Retinal pigment epithelial cell (primary cell): ENCODE measurements around the gene MIPOL1.

Experiments
- DNase-seq: peaks from one replicate; pipeline ENCODE4 v3.0.0-alpha.2; 2010; ENCODE audit warnings: low read depth
- H3K4me3 ChIP-seq: 2 replicates; pipeline ENCODE4 v1.5.1; 2011; ENCODE audit warnings: mild to moderate bottlenecking, low read length, control low read depth, moderate library complexity
- TF ChIP-seq, protein P1 (sequence below): conservative IDR thresholded peaks from 2 replicates; pipeline ENCODE4 v1.5.1; 2011; ENCODE audit warnings: low read depth, low read length, control low read depth, inconsistent platforms

MIPOL1 gene

DNA sequence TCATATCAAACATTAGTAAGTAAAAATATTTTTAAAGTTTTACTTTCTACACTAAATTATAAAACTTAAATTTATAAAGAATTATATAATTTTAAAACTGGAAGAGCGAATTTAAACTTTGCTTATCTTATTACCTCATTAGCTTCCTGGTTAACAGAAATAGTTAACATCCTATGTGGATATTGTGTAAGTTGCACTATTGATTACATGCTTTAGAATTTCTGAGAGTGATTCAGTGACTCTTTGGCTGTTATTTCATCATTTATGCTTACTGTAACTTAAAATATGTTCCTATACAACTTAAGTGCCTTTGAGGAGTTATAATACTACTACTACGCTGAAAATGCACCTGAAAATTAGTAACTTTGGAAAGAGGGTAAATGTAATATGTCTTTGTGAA, 295.9 kb downstream of the MIPOL1 start:
- no peak for DNase-seq
- no peak overlapping the region for H3K4me3 ChIP-seq
- TF ChIP-seq, protein P1, sequence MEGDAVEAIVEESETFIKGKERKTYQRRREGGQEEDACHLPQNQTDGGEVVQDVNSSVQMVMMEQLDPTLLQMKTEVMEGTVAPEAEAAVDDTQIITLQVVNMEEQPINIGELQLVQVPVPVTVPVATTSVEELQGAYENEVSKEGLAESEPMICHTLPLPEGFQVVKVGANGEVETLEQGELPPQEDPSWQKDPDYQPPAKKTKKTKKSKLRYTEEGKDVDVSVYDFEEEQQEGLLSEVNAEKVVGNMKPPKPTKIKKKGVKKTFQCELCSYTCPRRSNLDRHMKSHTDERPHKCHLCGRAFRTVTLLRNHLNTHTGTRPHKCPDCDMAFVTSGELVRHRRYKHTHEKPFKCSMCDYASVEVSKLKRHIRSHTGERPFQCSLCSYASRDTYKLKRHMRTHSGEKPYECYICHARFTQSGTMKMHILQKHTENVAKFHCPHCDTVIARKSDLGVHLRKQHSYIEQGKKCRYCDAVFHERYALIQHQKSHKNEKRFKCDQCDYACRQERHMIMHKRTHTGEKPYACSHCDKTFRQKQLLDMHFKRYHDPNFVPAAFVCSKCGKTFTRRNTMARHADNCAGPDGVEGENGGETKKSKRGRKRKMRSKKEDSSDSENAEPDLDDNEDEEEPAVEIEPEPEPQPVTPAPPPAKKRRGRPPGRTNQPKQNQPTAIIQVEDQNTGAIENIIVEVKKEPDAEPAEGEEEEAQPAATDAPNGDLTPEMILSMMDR = no peak

DNA sequence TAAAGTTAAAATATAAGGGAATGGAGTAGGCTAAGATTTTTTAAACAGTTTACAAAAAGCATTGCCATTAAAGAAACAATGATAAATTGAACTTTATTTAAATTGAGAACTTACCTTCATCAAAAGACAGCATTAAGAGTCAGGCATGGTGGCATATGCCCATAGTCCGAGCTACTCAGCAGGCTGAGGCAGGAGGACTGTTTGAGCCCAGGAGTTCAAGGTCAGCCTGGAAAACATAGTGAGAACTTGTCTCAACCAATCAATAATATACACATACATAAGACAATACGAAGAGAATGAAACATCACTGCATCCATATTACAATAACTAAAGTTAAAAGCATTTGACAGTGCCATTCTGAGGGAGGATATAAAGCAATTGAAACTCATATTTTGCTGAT, 299.7 kb downstream of the MIPOL1 start:
- TF ChIP-seq, protein P1 = no peak
- H3K4me3 ChIP-seq = no peak overlapping the region
- DNase-seq = no peak

DNA sequence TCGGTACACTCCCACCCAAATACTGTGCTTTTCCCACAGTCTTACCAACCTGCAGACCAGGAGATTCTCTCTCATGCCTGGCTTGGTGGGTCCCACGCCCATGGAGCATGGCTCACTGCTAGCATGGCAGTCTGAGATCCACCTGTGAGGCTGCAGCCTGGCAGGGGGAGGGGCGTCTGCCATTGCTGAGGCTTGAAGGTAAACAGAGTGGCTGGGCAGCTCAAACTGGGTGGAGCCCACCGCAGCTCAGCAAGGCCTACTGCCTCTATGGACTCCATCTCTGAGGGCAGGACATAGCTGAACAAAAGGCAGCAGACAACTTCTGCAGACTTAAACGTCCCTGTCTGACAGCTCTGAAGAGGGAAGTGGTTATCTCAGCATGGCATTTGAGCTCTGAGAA, 304.1 kb downstream of the MIPOL1 start:
- no peak overlapping the region for H3K4me3 ChIP-seq
- DNase-seq = no peak
- TF ChIP-seq, protein P1 = no peak

DNA sequence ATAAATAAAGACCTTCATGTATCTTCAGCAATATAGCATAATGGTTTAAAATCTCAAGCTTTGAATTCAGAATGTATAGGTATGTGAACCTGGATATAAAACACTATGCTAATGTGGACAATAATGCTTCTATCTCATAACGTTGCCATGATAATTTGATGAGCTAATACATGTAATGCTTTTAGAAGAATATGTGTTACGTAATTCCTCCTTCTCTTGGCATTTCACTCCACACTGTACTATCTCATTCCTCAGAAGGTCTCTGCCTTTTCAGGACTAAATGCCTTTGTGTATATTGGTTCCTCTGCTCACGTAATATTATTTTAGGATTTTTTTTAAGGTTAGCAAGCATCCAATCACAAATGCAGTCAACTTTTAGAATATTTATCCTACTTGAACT, 310.8 kb downstream of the MIPOL1 start:
- TF ChIP-seq, protein P1 = no peak
- no peak for DNase-seq
- H3K4me3 ChIP-seq = no peak overlapping the region

DNA sequence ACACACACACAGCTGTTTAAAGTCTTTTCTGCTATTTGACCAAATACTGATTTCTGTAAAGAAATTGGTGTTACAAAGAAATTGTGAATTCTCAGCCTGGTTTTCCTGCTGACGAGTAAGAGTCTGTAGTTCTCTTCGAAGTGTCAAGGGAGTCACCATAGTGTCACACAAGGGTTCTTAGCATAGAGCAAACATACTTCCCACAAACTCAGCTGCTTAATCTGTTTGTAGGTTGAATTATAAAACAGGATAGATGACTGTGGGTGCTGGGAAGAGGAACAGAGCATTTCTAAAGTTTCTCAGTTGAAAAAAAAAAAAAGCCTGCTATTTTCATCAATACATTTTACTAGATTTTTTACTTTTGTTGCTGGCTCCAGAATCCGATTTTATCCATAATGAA, 314.4 kb downstream of the MIPOL1 start:
- no peak for DNase-seq
- H3K4me3 ChIP-seq = no peak overlapping the region
- TF ChIP-seq, protein P1 = no peak

DNA sequence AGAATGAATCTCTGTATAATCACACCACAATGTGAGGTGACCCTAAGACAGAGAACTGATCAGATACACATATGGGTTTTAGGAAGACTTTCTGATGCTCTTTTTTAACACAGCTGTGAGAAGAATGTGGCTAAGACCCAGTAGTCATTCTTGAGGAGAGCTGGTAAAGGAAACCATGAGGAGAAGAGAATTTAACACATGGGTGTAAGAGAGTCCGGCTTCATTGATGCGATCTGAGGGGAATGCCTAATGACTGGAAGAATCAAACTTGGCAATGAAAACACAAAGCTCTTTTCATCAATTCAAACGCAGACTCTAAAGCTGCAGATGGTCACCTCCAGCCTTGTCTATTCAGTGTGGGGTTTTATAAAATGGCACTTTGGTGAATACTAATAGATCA, 318.0 kb downstream of the MIPOL1 start:
- no peak for DNase-seq
- no peak overlapping the region for H3K4me3 ChIP-seq
- TF ChIP-seq, protein P1 = no peak

DNA sequence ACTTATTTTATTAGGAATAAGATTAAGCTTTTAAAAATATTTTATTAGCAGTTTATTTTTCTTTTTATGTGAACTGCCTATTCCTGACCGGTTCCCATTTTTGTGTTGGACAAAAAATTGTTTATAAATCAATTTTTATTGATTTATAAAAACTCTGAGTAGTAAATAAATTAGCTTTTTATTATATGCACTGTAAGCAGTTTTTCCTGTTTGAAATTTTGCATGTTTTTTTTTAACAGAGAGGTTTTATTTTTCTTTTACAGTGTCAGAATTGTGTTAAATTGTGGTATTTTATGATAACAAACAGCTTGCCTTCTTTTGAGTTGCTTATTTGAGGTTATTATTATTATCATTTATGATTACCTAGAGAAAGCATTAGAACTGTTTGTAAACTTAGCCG, 329.3 kb downstream of the MIPOL1 start:
- no peak overlapping the region for H3K4me3 ChIP-seq
- TF ChIP-seq, protein P1 = no peak
- DNase-seq = no peak
